CD4-positive, alpha-beta T cell treated with Interleukin-4 for 1 hour (primary cell): ENCODE measurements around the gene TM4SF4.

Source experiments
- DNase-seq, 2 donors: peaks; one replicate each; pipeline ENCODE4 v3.0.0-alpha.2; 2020 to 2022

The TM4SF4 gene

GRCh38 chr3:149455989-149456388 is 18.5 kb upstream of the TM4SF4 start:
- DNase-seq, result no peak

GRCh38 chr3:149459491-149460059 is 14.9 kb upstream of the TM4SF4 start:
- DNase-seq, result no peak

- DNase-seq, result no peak
These were observed 14.4 kb upstream of the TM4SF4 start for GRCh38 chr3:149460117-149460516.

- no peak for DNase-seq
These were observed 12.4 kb upstream of the TM4SF4 start for GRCh38 chr3:149462051-149462450.

GRCh38 chr3:149462581-149463011 is 11.9 kb upstream of the TM4SF4 start:
- DNase-seq, result no peak

- DNase-seq, result no peak
These were observed 10.6 kb upstream of the TM4SF4 start for GRCh38 chr3:149463921-149464320.

- DNase-seq, result no peak
These were observed 9.8 kb upstream of the TM4SF4 start for GRCh38 chr3:149464542-149465328.

GRCh38 chr3:149465351-149465883 is 9.1 kb upstream of the TM4SF4 start:
- no peak for DNase-seq

- DNase-seq, result no peak
These were observed 8.3 kb upstream of the TM4SF4 start for GRCh38 chr3:149466192-149466591.

GRCh38 chr3:149468504-149469212 is 5.8 kb upstream of the TM4SF4 start:
- DNase-seq, result no peak

- DNase-seq, result no peak
These were observed 4.1 kb upstream of the TM4SF4 start for GRCh38 chr3:149470381-149470780.

GRCh38 chr3:149472030-149472797 is 2.3 kb upstream of the TM4SF4 start:
- no peak for DNase-seq

- peak in 1 of 2 donors; percentile 52 for DNase-seq
These were observed 894 bp upstream of the TM4SF4 start for GRCh38 chr3:149473357-149474249.

GRCh38 chr3:149475451-149476060 is 1.1 kb downstream of the TM4SF4 start:
- no peak for DNase-seq

GRCh38 chr3:149476225-149476624 is 1.7 kb downstream of the TM4SF4 start:
- peak in 1 of 2 donors; percentile 19 for DNase-seq

GRCh38 chr3:149479621-149480325 is 5.3 kb downstream of the TM4SF4 start:
- no peak for DNase-seq

- peak; percentile 23 to 59 for DNase-seq
These were observed 6.0 kb downstream of the TM4SF4 start for GRCh38 chr3:149480326-149481017.

- no peak for DNase-seq
These were observed 6.6 kb downstream of the TM4SF4 start for GRCh38 chr3:149481056-149481455.

GRCh38 chr3:149481491-149481890 is 7.0 kb downstream of the TM4SF4 start:
- no peak for DNase-seq

- DNase-seq, result no peak
These were observed 12.2 kb downstream of the TM4SF4 start for GRCh38 chr3:149486726-149487125.
